H1 (cell line): Measurements from ENCODE around the gene R3HDML. TPM values are rescaled to one million over a fixed set of nuclear protein-coding genes. Genes with fewer than 3 reads are reported as not detected.

Source experiments
- CTCF ChIA-PET: fragments of 300-600 bp; sonication (Branson Sonifier 250); formaldehyde crosslinking; loops from one replicate; lab custom pipeline; 2021; ENCODE audit not compliant: partially characterized antibody; lab: Charles Lee
- POLR2A ChIA-PET: fragments of 300-600 bp; sonication (Branson Sonifier 250); formaldehyde crosslinking; loops from one replicate; lab custom pipeline; 2021; ENCODE audit warnings: inconsistent platforms; ENCODE audit not compliant: partially characterized antibody; lab: Charles Lee
- DNase-seq, 2 experiments: peaks; one replicate each; pipeline versions ENCODE4 v3.0.0 to v3.0.0-alpha.2; 2010 to 2022; ENCODE audit warnings: low spot score in 2 of 2, low read depth in 1 of 2, mixed read lengths in 1 of 2
- FAIRE-seq: peaks from 2 replicates; lab custom pipeline; 2011; peaks lifted over from hg19 to GRCh38; lab: Jason Lieb, UNC
- H2AFZ ChIP-seq: 2 replicates; pipeline ENCODE4 v1.8.1; 2012; ENCODE audit warnings: low read length, inconsistent platforms
- H2AK5ac ChIP-seq: 2 replicates; pipeline ENCODE4 v1.6.1; 2013; ENCODE audit warnings: low read depth, low read length
- H2BK120ac ChIP-seq: replicated peaks from 2 replicates; pipeline ENCODE3; 2013; ENCODE audit warnings: low read depth, low read length, inconsistent platforms
- H2BK12ac ChIP-seq: 2 replicates; pipeline ENCODE4 v1.6.1; 2013; ENCODE audit warnings: low read depth, low read length
- H2BK15ac ChIP-seq: 2 replicates; pipeline ENCODE4 v1.6.1; 2013; ENCODE audit warnings: low read length
- H2BK20ac ChIP-seq: 2 replicates; pipeline ENCODE4 v1.6.1; 2013; ENCODE audit warnings: low read length
- H2BK5ac ChIP-seq: 2 replicates; pipeline ENCODE4 v1.6.1; 2013; ENCODE audit warnings: low read depth, low read length
- H3K14ac ChIP-seq: 2 replicates; pipeline ENCODE4 v1.6.1; 2013; ENCODE audit warnings: inconsistent platforms; ENCODE audit not compliant: insufficient read length
- H3K18ac ChIP-seq: 2 replicates; pipeline ENCODE4 v1.6.1; 2013; ENCODE audit warnings: low read length; ENCODE audit errors: extremely low read depth
- H3K23ac ChIP-seq: 2 replicates; pipeline ENCODE4 v1.6.1; 2013; ENCODE audit warnings: inconsistent platforms; ENCODE audit not compliant: insufficient read length
- H3K23me2 ChIP-seq: 2 replicates; pipeline ENCODE4 v1.6.1; 2013; ENCODE audit warnings: low read depth, low read length
- H3K27ac ChIP-seq: 2 replicates; pipeline ENCODE4 v1.6.1; 2011; ENCODE audit warnings: low read depth, low read length, inconsistent platforms
- H3K27me3 ChIP-seq, 4 experiments: replicated peaks in 1 of 4; 1 replicate in 1 of 4; 2 replicates in 3 of 4; pipeline versions ENCODE4 v1.6.1 to v1.8.1; 2011 to 2013; ENCODE audit warnings: low read length in 3 of 4, mild to moderate bottlenecking in 3 of 4, inconsistent platforms in 2 of 4, mixed read lengths in 2 of 4, moderate library complexity in 1 of 4; ENCODE audit not compliant: control insufficient read depth in 3 of 4, insufficient read depth in 3 of 4; ENCODE audit errors: extremely low read depth in 1 of 4
- H3K36me3 ChIP-seq, 4 experiments: 2 replicates each; pipeline versions ENCODE4 v1.6.1 to v1.8.1; 2011 to 2013; ENCODE audit warnings: mild to moderate bottlenecking in 4 of 4, low read length in 3 of 4, moderate library complexity in 2 of 4, control low read depth in 1 of 4, inconsistent platforms in 1 of 4; ENCODE audit not compliant: insufficient read depth in 4 of 4, control insufficient read depth in 2 of 4
- H3K4ac ChIP-seq: replicated peaks from 2 replicates; pipeline ENCODE3; 2013; ENCODE audit warnings: low read length, low read depth, mixed read lengths, inconsistent platforms; ENCODE audit not compliant: insufficient read length
- H3K4me1 ChIP-seq, 4 experiments: replicated peaks in 1 of 4; 1 replicate in 1 of 4; 2 replicates in 3 of 4; pipeline versions ENCODE4 v1.6.1 to v1.8.1; 2011 to 2013; ENCODE audit warnings: low read length in 3 of 4, inconsistent platforms in 2 of 4, mixed read lengths in 1 of 4; ENCODE audit not compliant: insufficient read depth in 4 of 4, control insufficient read depth in 3 of 4
- H3K4me2 ChIP-seq, 2 experiments: 2 replicates each; pipeline versions ENCODE4 v1.6.1 to v1.8.1; 2011 to 2013; ENCODE audit warnings: low read depth in 2 of 2, low read length in 2 of 2, control low read depth in 1 of 2, inconsistent platforms in 1 of 2, mild to moderate bottlenecking in 1 of 2; ENCODE audit not compliant: insufficient read depth in 1 of 2
- H3K4me3 ChIP-seq, 4 experiments: fragments of 200-600, 300-600 bp in 1 of 4; sonication (generic), shearing (Covaris generic), sonication (Bioruptor Twin) in 1 of 4; 2 replicates each; pipeline versions ENCODE4 v1.5.1 to v1.8.1; 2011 to 2016; ENCODE audit warnings: low read length in 4 of 4, low read depth in 3 of 4, control low read depth in 2 of 4, inconsistent platforms in 2 of 4, mild to moderate bottlenecking in 2 of 4, mixed read lengths in 1 of 4, moderate library complexity in 1 of 4; ENCODE audit not compliant: insufficient read depth in 2 of 4; ENCODE audit errors: extremely low read depth in 1 of 4
- H3K56ac ChIP-seq: replicated peaks from 2 replicates; pipeline ENCODE3; 2013; ENCODE audit warnings: low read depth, mild to moderate bottlenecking, mixed read lengths, low read length, inconsistent platforms; ENCODE audit not compliant: insufficient read length
- H3K79me1 ChIP-seq: 2 replicates; pipeline ENCODE4 v1.6.1; 2013; ENCODE audit warnings: low read depth, low read length, control low read depth
- H3K79me2 ChIP-seq, 2 experiments: 2 replicates each; pipeline versions ENCODE4 v1.6.1 to v1.8.1; 2012 to 2013; ENCODE audit warnings: low read length in 2 of 2, mild to moderate bottlenecking in 2 of 2, inconsistent platforms in 1 of 2; ENCODE audit not compliant: insufficient read depth in 2 of 2, control insufficient read depth in 1 of 2
- H3K9ac ChIP-seq, 4 experiments: replicated peaks in 1 of 4; 1 replicate in 1 of 4; 2 replicates in 3 of 4; pipeline versions ENCODE4 v1.6.1 to v1.8.1; 2011 to 2013; ENCODE audit warnings: low read depth in 3 of 4, low read length in 3 of 4, control low read depth in 2 of 4, mild to moderate bottlenecking in 2 of 4, moderate library complexity in 2 of 4, inconsistent platforms in 1 of 4; ENCODE audit errors: extremely low read depth in 1 of 4
- H3K9me3 ChIP-seq, 2 experiments: 2 replicates each; pipeline versions ENCODE4 v1.6.1 to v1.8.1; 2012 to 2013; ENCODE audit warnings: mild to moderate bottlenecking in 2 of 2, moderate library complexity in 2 of 2, control low read depth in 1 of 2, inconsistent platforms in 1 of 2, low read depth in 1 of 2, low read length in 1 of 2, mixed read lengths in 1 of 2; ENCODE audit not compliant: insufficient read depth in 2 of 2
- H4K20me1 ChIP-seq, 2 experiments: replicated peaks in 1 of 2; 2 replicates each; pipeline versions ENCODE3 to v1.8.1; 2011 to 2013; ENCODE audit warnings: inconsistent platforms in 2 of 2, low read length in 2 of 2, mild to moderate bottlenecking in 1 of 2; ENCODE audit not compliant: insufficient read depth in 2 of 2, control insufficient read depth in 1 of 2
- H4K5ac ChIP-seq: 2 replicates; pipeline ENCODE4 v1.6.1; 2013; ENCODE audit warnings: low read length, low read depth, mixed read lengths, inconsistent platforms; ENCODE audit not compliant: insufficient read length
- H4K8ac ChIP-seq: 2 replicates; pipeline ENCODE4 v1.8.0; 2013; ENCODE audit warnings: mild to moderate bottlenecking, moderate library complexity, low read length, inconsistent platforms; ENCODE audit not compliant: insufficient read depth; ENCODE audit errors: extremely low read depth
- H4K91ac ChIP-seq: replicated peaks from 2 replicates; pipeline ENCODE3; 2013; ENCODE audit warnings: low read length, mixed read lengths, inconsistent platforms; ENCODE audit not compliant: insufficient read length
- ASH2L ChIP-seq: fragments of 200-600, 300-600 bp; sonication (generic); IDR thresholded peaks from one replicate; pipeline ENCODE4 v1.7.1; 2017; ENCODE audit warnings: low read length
- ATF3 ChIP-seq: IDR thresholded peaks from 2 replicates; pipeline ENCODE4 v1.6.1; 2011; ENCODE audit warnings: low read depth, mild to moderate bottlenecking, low read length; ENCODE audit not compliant: insufficient read depth
- BCL11A ChIP-seq, 2 experiments: IDR thresholded peaks; one replicate each; pipeline ENCODE4 v1.6.1; 2011; ENCODE audit warnings: low read depth in 2 of 2, low read length in 2 of 2, mild to moderate bottlenecking in 2 of 2
- CTBP2 ChIP-seq: IDR thresholded peaks from 2 replicates; pipeline ENCODE4 v1.7.0; 2011; ENCODE audit warnings: borderline replicate concordance, mild to moderate bottlenecking, moderate library complexity, mixed read lengths, low read length; ENCODE audit not compliant: insufficient read depth, insufficient read length
- HDAC2 ChIP-seq, 2 experiments: fragments of 300-600 bp in 1 of 2; sonication (generic) in 1 of 2; IDR thresholded peaks; 2 replicates each; pipeline ENCODE4 v1.6.1; 2011 to 2012; ENCODE audit warnings: low read depth in 2 of 2, low read length in 2 of 2, mild to moderate bottlenecking in 2 of 2, moderate library complexity in 2 of 2, borderline replicate concordance in 1 of 2, inconsistent platforms in 1 of 2
- KDM5A ChIP-seq: fragments of 200-600 bp; IDR thresholded peaks from 2 replicates; pipeline ENCODE4 v1.7.1; 2012; ENCODE audit warnings: mild to moderate bottlenecking, low read length, inconsistent platforms, mixed read lengths
- RNF2 ChIP-seq: fragments of 200-900, 300-1000 bp; sonication (generic); IDR thresholded peaks from 2 replicates; pipeline ENCODE4 v1.7.1; 2016; ENCODE audit warnings: borderline replicate concordance, low read depth, mild to moderate bottlenecking, antibody characterized with exemption, low read length; ENCODE audit not compliant: poor library complexity, severe bottlenecking; ENCODE audit errors: missing control alignments
- SP2 ChIP-seq: IDR thresholded peaks from 2 replicates; pipeline ENCODE4 v1.6.1; 2012; ENCODE audit warnings: mild to moderate bottlenecking, low read length, inconsistent platforms
- TAF1 ChIP-seq: IDR thresholded peaks from 2 replicates; pipeline ENCODE4 v1.6.1; 2011; ENCODE audit warnings: mild to moderate bottlenecking, low read depth, low read length
- TCF12 ChIP-seq: IDR thresholded peaks from 2 replicates; pipeline ENCODE4 v1.6.1; 2011; ENCODE audit warnings: low read depth, mild to moderate bottlenecking, low read length
- YY1 ChIP-seq: IDR thresholded peaks from 2 replicates; pipeline ENCODE4 v1.6.1; 2011; ENCODE audit warnings: low read depth, mild to moderate bottlenecking, low read length
- polyA plus RNA-seq, 7 experiments: library from polyadenylated mRNA; depleted of rRNA in 3 of 7; stranded (reverse) in 5 of 7; unstranded in 2 of 7; fragments of >200 nt in 5 of 7; fragments of 200-250 nt in 2 of 7; gene quantifications; 1 replicate in 5 of 7; 2 replicates in 1 of 7; 4 replicates in 1 of 7; pipeline versions ENCODE4 v1.2.1 to v1.2.3, GENCODE V29; 2011 to 2013; ENCODE audit warnings: missing spikeins in 2 of 7, mixed read lengths in 2 of 7
- total RNA-seq: library from RNA; stranded (reverse); fragmentation: NEBNext Ultra II Directional; extraction: Animal tissue kit (Norgen Biotek cat#: 25700); gene quantifications from 2 replicates; pipeline ENCODE4 v1.2.1, GENCODE V29; 2021
- TF ChIP-seq, protein P1 (sequence below): IDR thresholded peaks from 2 replicates; pipeline ENCODE4 v1.6.1; 2012; ENCODE audit warnings: low read length, inconsistent platforms

Gene R3HDML
- total and polyA plus RNA-seq, 2 of the 8 experiments (the other 6 are each of a cell fraction or from before 2014, with no cell fraction given) = not detected

DNA sequence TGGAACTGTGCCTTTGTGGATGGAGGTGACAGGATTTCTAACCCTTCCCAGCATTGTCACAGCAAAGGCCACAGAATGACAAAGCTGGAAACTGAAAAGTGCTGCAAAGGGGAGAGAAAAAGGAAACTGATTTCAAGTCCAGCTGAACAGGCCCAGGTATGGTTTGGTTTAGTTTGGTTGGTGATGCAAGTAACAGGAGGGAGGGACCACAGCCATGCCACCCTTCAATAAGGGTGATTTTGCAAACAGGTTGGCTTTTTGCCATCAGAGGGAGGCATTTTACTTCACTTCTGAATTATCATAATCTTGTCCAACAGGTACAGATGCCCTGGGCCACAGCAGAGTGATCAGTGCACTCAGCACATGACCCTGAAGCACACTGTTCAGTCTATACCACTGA is 32.5 kb upstream of the R3HDML start:
- H4K20me1 ChIP-seq = no peaks in the 10 kb centered on the region
- no peak overlapping the region for H3K14ac ChIP-seq
- no peak for FAIRE-seq
- no peak overlapping the region for H2AFZ ChIP-seq
- no peak overlapping the region for H4K91ac ChIP-seq
- no peak overlapping the region for H3K4ac ChIP-seq
- H3K4me1 ChIP-seq = no peaks in the 10 kb centered on the region
- H4K5ac ChIP-seq = no peak overlapping the region
- H3K27me3 ChIP-seq = no peaks in the 10 kb centered on the region
- no peaks in the 10 kb centered on the region for H3K23me2 ChIP-seq
- H3K27ac ChIP-seq = no peak overlapping the region
- H3K18ac ChIP-seq = no peak overlapping the region
- no peak overlapping the region for H3K4me2 ChIP-seq
- CTCF ChIA-PET = interaction anchor here (0.8 kb wide), 1 partner anchor 80 kb away, joined by 3 read pairs; no protein-coding TSS in a partner anchor
- H2AK5ac ChIP-seq = no peak overlapping the region
- no peak overlapping the region for H3K56ac ChIP-seq
- TF ChIP-seq, protein P1, sequence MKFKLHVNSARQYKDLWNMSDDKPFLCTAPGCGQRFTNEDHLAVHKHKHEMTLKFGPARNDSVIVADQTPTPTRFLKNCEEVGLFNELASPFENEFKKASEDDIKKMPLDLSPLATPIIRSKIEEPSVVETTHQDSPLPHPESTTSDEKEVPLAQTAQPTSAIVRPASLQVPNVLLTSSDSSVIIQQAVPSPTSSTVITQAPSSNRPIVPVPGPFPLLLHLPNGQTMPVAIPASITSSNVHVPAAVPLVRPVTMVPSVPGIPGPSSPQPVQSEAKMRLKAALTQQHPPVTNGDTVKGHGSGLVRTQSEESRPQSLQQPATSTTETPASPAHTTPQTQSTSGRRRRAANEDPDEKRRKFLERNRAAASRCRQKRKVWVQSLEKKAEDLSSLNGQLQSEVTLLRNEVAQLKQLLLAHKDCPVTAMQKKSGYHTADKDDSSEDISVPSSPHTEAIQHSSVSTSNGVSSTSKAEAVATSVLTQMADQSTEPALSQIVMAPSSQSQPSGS = no peak
- TF ChIP-seq TAF1 = no peak
- no peak for TF ChIP-seq ATF3
- TF ChIP-seq YY1 = no peak
- TF ChIP-seq CTBP2 = no peak
- no peak for TF ChIP-seq KDM5A
- TF ChIP-seq HDAC2 (IDR thresholded peaks at IDR 0.05; ENCODE audit: borderline replicate concordance in 1 of 2, low read depth in 2 of 2, low read length in 2 of 2) = no peak
- no peak for TF ChIP-seq RNF2
- no peak for TF ChIP-seq BCL11A (IDR thresholded peaks at IDR 0.05; ENCODE audit: low read depth in 2 of 2, low read length in 2 of 2)
- no peak for TF ChIP-seq SP2
- no peak for TF ChIP-seq TCF12
- no peak for TF ChIP-seq ASH2L
- H3K9ac ChIP-seq = no peak overlapping the region
- no peaks in the 10 kb centered on the region for H3K9me3 ChIP-seq
- H3K4me3 ChIP-seq = no peak overlapping the region
- H2BK12ac ChIP-seq = no peak overlapping the region
- H4K8ac ChIP-seq = no peak overlapping the region
- H2BK5ac ChIP-seq = no peak overlapping the region
- no peak overlapping the region for H2BK20ac ChIP-seq
- no peak for DNase-seq
- H2BK120ac ChIP-seq = no peak overlapping the region
- H3K79me1 ChIP-seq = no peaks in the 10 kb centered on the region; the same call in 1 of the 2 replicates
- no peak overlapping the region for H3K23ac ChIP-seq
- H3K79me2 ChIP-seq = no peaks in the 10 kb centered on the region
- POLR2A ChIA-PET = no interaction called here
- H2BK15ac ChIP-seq = no peak overlapping the region
- H3K36me3 ChIP-seq = no peaks in the 10 kb centered on the region
